GM23338 (cell line): ENCODE data around the gene ARFIP2. TPM values are rescaled to one million over a fixed set of nuclear protein-coding genes. Genes with fewer than 3 reads are reported as not detected.

Source experiments
- ATAC-seq: fragments of 200-7000 bp; cut with Tn5 transposase; 3 replicates; pipeline ENCODE4 v1.9.1; 2020
- DNase-seq: peaks from one replicate; pipeline ENCODE4 v3.0.0-alpha.2; 2015; ENCODE audit warnings: low spot score
- H2AFZ ChIP-seq: fragments of 200-600 bp; sonication (generic); 2 replicates; pipeline ENCODE4 v1.8.0; 2016; ENCODE audit warnings: antibody characterized with exemption, mild to moderate bottlenecking, moderate library complexity
- H3F3A ChIP-seq: fragments of 200-600 bp; sonication (generic); replicated peaks from 2 replicates; pipeline ENCODE4 v1.8.0; 2017; ENCODE audit warnings: antibody characterized with exemption, mixed run types, low read depth
- H3K27ac ChIP-seq: fragments of 200-600 bp; sonication (generic); 2 replicates; pipeline ENCODE4 v1.6.1; 2016; ENCODE audit warnings: low read depth
- H3K27me3 ChIP-seq: fragments of 200-600 bp; sonication (generic); 2 replicates; pipeline ENCODE4 v1.8.0; 2016; ENCODE audit warnings: mild to moderate bottlenecking, mixed run types, moderate library complexity; ENCODE audit not compliant: insufficient read depth
- H3K36me3 ChIP-seq: fragments of 200-600 bp; sonication (generic); 2 replicates; pipeline ENCODE4 v1.8.0; 2016; ENCODE audit warnings: mild to moderate bottlenecking; ENCODE audit not compliant: insufficient read depth
- H3K4me1 ChIP-seq: fragments of 200-600 bp; sonication (generic); 2 replicates; pipeline ENCODE4 v1.8.0; 2016; ENCODE audit warnings: mild to moderate bottlenecking, moderate library complexity; ENCODE audit not compliant: insufficient read depth
- H3K4me2 ChIP-seq: fragments of 200-600 bp; sonication (generic); 2 replicates; pipeline ENCODE4 v1.7.1; 2017; ENCODE audit warnings: mixed run types
- H3K4me3 ChIP-seq: fragments of 200-600 bp; sonication (generic); 2 replicates; pipeline ENCODE4 v1.6.1; 2016; ENCODE audit warnings: mixed run types
- H3K79me2 ChIP-seq: fragments of 200-600 bp; sonication (generic); replicated peaks from 2 replicates; pipeline ENCODE4 v1.8.0; 2017; ENCODE audit warnings: mild to moderate bottlenecking; ENCODE audit not compliant: insufficient read depth
- H3K9me2 ChIP-seq: fragments of 200-600 bp; sonication (generic); 2 replicates; pipeline ENCODE4 v1.8.0; 2017; ENCODE audit not compliant: insufficient read depth
- H4K20me1 ChIP-seq: fragments of 200-600 bp; sonication (generic); replicated peaks from 2 replicates; pipeline ENCODE4 v1.8.0; 2017; ENCODE audit warnings: mild to moderate bottlenecking; ENCODE audit not compliant: insufficient read depth
- H3K27ac Mint-ChIP-seq: 2 replicates; pipeline ENCODE4 v1.8.0; 2020; ENCODE audit warnings: inconsistent platforms, mild to moderate bottlenecking, moderate library complexity, mixed read lengths
- H3K27me3 Mint-ChIP-seq: 3 replicates; pipeline ENCODE4 v1.8.0; 2022; ENCODE audit warnings: low read depth, mild to moderate bottlenecking, moderate library complexity, mixed read lengths, inconsistent platforms; ENCODE audit not compliant: insufficient read depth, poor library complexity
- H3K36me3 Mint-ChIP-seq: 3 replicates; pipeline ENCODE4 v1.8.0; 2021; ENCODE audit warnings: low read depth, mild to moderate bottlenecking, inconsistent platforms, moderate library complexity, mixed read lengths
- H3K4me1 Mint-ChIP-seq: 3 replicates; pipeline ENCODE4 v1.8.0; 2020; ENCODE audit warnings: mild to moderate bottlenecking, inconsistent platforms, mixed read lengths
- H3K4me3 Mint-ChIP-seq: 3 replicates; pipeline ENCODE4 v1.8.0; 2021; ENCODE audit warnings: moderate library complexity, mild to moderate bottlenecking, inconsistent platforms, mixed read lengths
- H3K9me3 Mint-ChIP-seq: 3 replicates; pipeline ENCODE4 v1.8.0; 2020; ENCODE audit warnings: moderate library complexity, mild to moderate bottlenecking, inconsistent platforms, mixed read lengths
- JUNB ChIP-seq: IDR thresholded peaks from one replicate; pipeline ENCODE4 v1.6.1; 2016; ENCODE audit warnings: antibody characterized with exemption; ENCODE audit not compliant: unreplicated experiment
- NANOG ChIP-seq: IDR thresholded peaks from 2 replicates; pipeline ENCODE4 v1.6.1; 2016; ENCODE audit warnings: antibody characterized with exemption, borderline replicate concordance
- POLR2AphosphoS5 ChIP-seq: IDR thresholded peaks from 2 replicates; pipeline ENCODE4 v1.6.1; 2016; ENCODE audit warnings: antibody characterized with exemption, low read depth
- polyA plus RNA-seq: library from polyadenylated mRNA; unstranded; fragments of >200 nt; fragmentation: Nextera tagmentation; extraction: Ambion mirVana; gene quantifications from 2 replicates; pipeline ENCODE4 v1.2.1, GENCODE V29; 2016
- total RNA-seq: library from RNA; depleted of rRNA; stranded (reverse); fragments of >200 nt; shearing (Covaris generic); gene quantifications from 2 replicates; pipeline ENCODE4 v1.2.3, GENCODE V29; 2014
- TF ChIP-seq, protein P1 (sequence below): fragments of 250-450 bp; sonication (Bioruptor Pico); IDR thresholded peaks from 2 replicates; pipeline ENCODE4 v1.5.0; 2020; ENCODE audit warnings: mild to moderate bottlenecking, moderate library complexity
- TF ChIP-seq, protein P2 (sequence below): IDR thresholded peaks from one replicate; pipeline ENCODE4 v1.6.1; 2018; ENCODE audit warnings: antibody characterized with exemption; ENCODE audit not compliant: unreplicated experiment

The ARFIP2 gene
- total and polyA plus RNA-seq, 2 experiments from 2014 or later, result 35.4 to 61.5 TPM

DNA sequence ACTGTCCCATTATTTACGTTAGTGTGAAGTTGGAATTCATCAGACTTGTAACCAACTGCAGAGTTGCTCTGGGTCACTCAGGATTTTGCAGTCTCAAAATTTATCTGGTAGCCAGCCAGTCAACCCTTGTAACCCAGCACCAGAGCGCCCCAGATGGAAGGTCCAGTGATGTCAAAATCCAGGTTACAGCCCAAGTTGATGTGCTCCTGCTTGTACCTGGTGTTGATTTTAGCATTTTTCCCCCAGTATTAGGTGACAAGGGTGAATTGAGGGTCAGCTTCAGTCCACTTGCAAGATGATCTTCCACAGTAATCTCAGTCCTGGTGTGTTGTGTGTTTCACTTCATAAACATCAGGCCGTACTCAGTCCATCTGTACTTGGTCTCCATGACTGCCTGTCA, 7.7 kb upstream of the ARFIP2 start (continued):
- TF ChIP-seq, protein P1, sequence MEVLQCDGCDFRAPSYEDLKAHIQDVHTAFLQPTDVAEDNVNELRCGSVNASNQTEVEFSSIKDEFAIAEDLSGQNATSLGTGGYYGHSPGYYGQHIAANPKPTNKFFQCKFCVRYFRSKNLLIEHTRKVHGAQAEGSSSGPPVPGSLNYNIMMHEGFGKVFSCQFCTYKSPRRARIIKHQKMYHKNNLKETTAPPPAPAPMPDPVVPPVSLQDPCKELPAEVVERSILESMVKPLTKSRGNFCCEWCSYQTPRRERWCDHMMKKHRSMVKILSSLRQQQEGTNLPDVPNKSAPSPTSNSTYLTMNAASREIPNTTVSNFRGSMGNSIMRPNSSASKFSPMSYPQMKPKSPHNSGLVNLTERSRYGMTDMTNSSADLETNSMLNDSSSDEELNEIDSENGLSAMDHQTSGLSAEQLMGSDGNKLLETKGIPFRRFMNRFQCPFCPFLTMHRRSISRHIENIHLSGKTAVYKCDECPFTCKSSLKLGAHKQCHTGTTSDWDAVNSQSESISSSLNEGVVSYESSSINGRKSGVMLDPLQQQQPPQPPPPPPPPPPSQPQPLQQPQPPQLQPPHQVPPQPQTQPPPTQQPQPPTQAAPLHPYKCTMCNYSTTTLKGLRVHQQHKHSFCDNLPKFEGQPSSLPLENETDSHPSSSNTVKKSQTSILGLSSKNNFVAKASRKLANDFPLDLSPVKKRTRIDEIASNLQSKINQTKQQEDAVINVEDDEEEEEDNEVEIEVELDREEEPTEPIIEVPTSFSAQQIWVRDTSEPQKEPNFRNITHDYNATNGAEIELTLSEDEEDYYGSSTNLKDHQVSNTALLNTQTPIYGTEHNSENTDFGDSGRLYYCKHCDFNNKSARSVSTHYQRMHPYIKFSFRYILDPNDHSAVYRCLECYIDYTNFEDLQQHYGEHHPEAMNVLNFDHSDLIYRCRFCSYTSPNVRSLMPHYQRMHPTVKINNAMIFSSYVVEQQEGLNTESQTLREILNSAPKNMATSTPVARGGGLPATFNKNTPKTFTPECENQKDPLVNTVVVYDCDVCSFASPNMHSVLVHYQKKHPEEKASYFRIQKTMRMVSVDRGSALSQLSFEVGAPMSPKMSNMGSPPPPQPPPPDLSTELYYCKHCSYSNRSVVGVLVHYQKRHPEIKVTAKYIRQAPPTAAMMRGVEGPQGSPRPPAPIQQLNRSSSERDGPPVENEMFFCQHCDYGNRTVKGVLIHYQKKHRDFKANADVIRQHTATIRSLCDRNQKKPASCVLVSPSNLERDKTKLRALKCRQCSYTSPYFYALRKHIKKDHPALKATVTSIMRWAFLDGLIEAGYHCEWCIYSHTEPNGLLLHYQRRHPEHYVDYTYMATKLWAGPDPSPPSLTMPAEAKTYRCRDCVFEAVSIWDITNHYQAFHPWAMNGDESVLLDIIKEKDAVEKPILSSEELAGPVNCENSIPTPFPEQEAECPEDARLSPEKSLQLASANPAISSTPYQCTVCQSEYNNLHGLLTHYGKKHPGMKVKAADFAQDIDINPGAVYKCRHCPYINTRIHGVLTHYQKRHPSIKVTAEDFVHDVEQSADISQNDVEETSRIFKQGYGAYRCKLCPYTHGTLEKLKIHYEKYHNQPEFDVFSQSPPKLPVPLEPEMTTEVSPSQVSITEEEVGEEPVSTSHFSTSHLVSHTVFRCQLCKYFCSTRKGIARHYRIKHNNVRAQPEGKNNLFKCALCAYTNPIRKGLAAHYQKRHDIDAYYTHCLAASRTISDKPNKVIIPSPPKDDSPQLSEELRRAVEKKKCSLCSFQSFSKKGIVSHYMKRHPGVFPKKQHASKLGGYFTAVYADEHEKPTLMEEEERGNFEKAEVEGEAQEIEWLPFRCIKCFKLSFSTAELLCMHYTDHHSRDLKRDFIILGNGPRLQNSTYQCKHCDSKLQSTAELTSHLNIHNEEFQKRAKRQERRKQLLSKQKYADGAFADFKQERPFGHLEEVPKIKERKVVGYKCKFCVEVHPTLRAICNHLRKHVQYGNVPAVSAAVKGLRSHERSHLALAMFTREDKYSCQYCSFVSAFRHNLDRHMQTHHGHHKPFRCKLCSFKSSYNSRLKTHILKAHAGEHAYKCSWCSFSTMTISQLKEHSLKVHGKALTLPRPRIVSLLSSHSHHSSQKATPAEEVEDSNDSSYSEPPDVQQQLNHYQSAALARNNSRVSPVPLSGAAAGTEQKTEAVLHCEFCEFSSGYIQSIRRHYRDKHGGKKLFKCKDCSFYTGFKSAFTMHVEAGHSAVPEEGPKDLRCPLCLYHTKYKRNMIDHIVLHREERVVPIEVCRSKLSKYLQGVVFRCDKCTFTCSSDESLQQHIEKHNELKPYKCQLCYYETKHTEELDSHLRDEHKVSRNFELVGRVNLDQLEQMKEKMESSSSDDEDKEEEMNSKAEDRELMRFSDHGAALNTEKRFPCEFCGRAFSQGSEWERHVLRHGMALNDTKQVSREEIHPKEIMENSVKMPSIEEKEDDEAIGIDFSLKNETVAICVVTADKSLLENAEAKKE (CRISPR knock-in tag), result no peak
- no peak for TF ChIP-seq NANOG

- no peak overlapping the region for H3K27ac ChIP-seq
- H3K9me2 ChIP-seq, result no peaks in the 10 kb centered on the region
- H4K20me1 ChIP-seq, result peaks cover 7% of the 10 kb centered on the region; the same call in 1 of the 2 replicates
- peaks cover 25% of the 10 kb centered on the region for H3K36me3 ChIP-seq
- Mint-ChIP-seq H3K9me3 (no peaks in the 10 kb centered on the region; the same call in 2 of the 3 replicates), H3K27ac (no peak overlapping the region), H3K4me3 (no peak overlapping the region), H3K4me1 (no peaks in the 10 kb centered on the region), H3K27me3 (peaks cover 2% of the 10 kb centered on the region), H3K36me3 (peaks cover 7% of the 10 kb centered on the region)
- DNase-seq, result no peak
- peaks cover 13% of the 10 kb centered on the region for H3K79me2 ChIP-seq
- no peaks in the 10 kb centered on the region for H3K27me3 ChIP-seq
- no peak overlapping the region for H2AFZ ChIP-seq
- H3K4me2 ChIP-seq, result no peak overlapping the region
- H3K4me1 ChIP-seq, result no peaks in the 10 kb centered on the region
- H3F3A ChIP-seq, result no peaks in the 10 kb centered on the region
- no peak for ATAC-seq
- H3K4me3 ChIP-seq, result no peak overlapping the region
- no peak for TF ChIP-seq POLR2AphosphoS5
- TF ChIP-seq, protein P1 (CRISPR knock-in tag), result no peak
- TF ChIP-seq NANOG, result no peak
- TF ChIP-seq JUNB, result no peak
- TF ChIP-seq, protein P2, sequence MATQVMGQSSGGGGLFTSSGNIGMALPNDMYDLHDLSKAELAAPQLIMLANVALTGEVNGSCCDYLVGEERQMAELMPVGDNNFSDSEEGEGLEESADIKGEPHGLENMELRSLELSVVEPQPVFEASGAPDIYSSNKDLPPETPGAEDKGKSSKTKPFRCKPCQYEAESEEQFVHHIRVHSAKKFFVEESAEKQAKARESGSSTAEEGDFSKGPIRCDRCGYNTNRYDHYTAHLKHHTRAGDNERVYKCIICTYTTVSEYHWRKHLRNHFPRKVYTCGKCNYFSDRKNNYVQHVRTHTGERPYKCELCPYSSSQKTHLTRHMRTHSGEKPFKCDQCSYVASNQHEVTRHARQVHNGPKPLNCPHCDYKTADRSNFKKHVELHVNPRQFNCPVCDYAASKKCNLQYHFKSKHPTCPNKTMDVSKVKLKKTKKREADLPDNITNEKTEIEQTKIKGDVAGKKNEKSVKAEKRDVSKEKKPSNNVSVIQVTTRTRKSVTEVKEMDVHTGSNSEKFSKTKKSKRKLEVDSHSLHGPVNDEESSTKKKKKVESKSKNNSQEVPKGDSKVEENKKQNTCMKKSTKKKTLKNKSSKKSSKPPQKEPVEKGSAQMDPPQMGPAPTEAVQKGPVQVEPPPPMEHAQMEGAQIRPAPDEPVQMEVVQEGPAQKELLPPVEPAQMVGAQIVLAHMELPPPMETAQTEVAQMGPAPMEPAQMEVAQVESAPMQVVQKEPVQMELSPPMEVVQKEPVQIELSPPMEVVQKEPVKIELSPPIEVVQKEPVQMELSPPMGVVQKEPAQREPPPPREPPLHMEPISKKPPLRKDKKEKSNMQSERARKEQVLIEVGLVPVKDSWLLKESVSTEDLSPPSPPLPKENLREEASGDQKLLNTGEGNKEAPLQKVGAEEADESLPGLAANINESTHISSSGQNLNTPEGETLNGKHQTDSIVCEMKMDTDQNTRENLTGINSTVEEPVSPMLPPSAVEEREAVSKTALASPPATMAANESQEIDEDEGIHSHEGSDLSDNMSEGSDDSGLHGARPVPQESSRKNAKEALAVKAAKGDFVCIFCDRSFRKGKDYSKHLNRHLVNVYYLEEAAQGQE, result no peak
These were observed 7.2 kb upstream of the ARFIP2 start for GRCh38 chr11:6488342-6488741.
